GM12878 (cell line): ENCODE measurements around the gene RASGRP2. TPM values are rescaled to one million over a fixed set of nuclear protein-coding genes. Genes with fewer than 3 reads are reported as not detected.

ENCODE experiments used
- BMI1 ChIP-seq: fragments of 450-650 bp; IDR thresholded peaks from 2 replicates; pipeline ENCODE4 v1.6.1; 2016; ENCODE audit warnings: mild to moderate bottlenecking, moderate library complexity, borderline replicate concordance
- CHD2 ChIP-seq: IDR thresholded peaks from 2 replicates; pipeline ENCODE4 v1.6.1; 2011; ENCODE audit warnings: low read depth, low read length, improper control_type of control experiment, borderline replicate concordance
- CHD4 ChIP-seq: fragments of 200-600 bp; sonication (generic); IDR thresholded peaks from 2 replicates; pipeline ENCODE4 v1.6.1; 2016; ENCODE audit warnings: mild to moderate bottlenecking
- E2F4 ChIP-seq: IDR thresholded peaks from 2 replicates; pipeline ENCODE4 v1.6.1; 2012; ENCODE audit warnings: low read depth, low read length, improper control_type of control experiment
- GABPA ChIP-seq: IDR thresholded peaks from 2 replicates; pipeline ENCODE4 v1.6.1; 2014; ENCODE audit warnings: antibody characterized with exemption, low read depth, mild to moderate bottlenecking, inconsistent platforms
- HDAC2 ChIP-seq: fragments of 200-600 bp; sonication (generic); IDR thresholded peaks from 2 replicates; pipeline ENCODE4 v1.6.1; 2017
- IKZF1 ChIP-seq: fragments of 450-650 bp; conservative IDR thresholded peaks from 2 replicates; pipeline ENCODE4 v1.6.1; 2017; ENCODE audit warnings: antibody characterized with exemption, mild to moderate bottlenecking
- IKZF2 ChIP-seq, 2 experiments: fragments of 450-650 bp; IDR thresholded peaks; 2 replicates each; pipeline ENCODE4 v1.6.1; 2017; ENCODE audit warnings: mild to moderate bottlenecking in 2 of 2, moderate library complexity in 2 of 2
- MYB ChIP-seq: fragments of 150-350 bp; IDR thresholded peaks from 2 replicates; pipeline ENCODE4 v1.6.1; 2014; ENCODE audit warnings: mild to moderate bottlenecking, low read depth, low read length, borderline replicate concordance
- NFXL1 ChIP-seq: fragments of 450-650 bp; IDR thresholded peaks from 2 replicates; pipeline ENCODE4 v1.6.1; 2017; ENCODE audit warnings: antibody characterized with exemption, mild to moderate bottlenecking, borderline replicate concordance
- PAX5 ChIP-seq: IDR thresholded peaks from 2 replicates; pipeline ENCODE4 v1.6.1; 2011; ENCODE audit warnings: low read depth, low read length, borderline replicate concordance
- POU2F2 ChIP-seq: IDR thresholded peaks from 3 replicates; pipeline ENCODE4 v1.6.1; 2011; ENCODE audit warnings: low read depth, mild to moderate bottlenecking, low read length, borderline replicate concordance
- RELA ChIP-seq: fragments of 450-650 bp; IDR thresholded peaks from 2 replicates; pipeline ENCODE4 v1.8.0; 2014; ENCODE audit warnings: borderline replicate concordance; ENCODE audit not compliant: partially characterized antibody
- WRNIP1 ChIP-seq: IDR thresholded peaks from 2 replicates; pipeline ENCODE4 v1.6.1; 2011; ENCODE audit warnings: low read depth, low read length, improper control_type of control experiment, borderline replicate concordance
- ZNF24 ChIP-seq: fragments of 450-650 bp; IDR thresholded peaks from 2 replicates; pipeline ENCODE4 v1.6.1; 2017; ENCODE audit warnings: antibody characterized with exemption, mild to moderate bottlenecking
- ZNF687 ChIP-seq: fragments of 450-650 bp; IDR thresholded peaks from 2 replicates; pipeline ENCODE4 v1.6.1; 2017; ENCODE audit warnings: mild to moderate bottlenecking, moderate library complexity
- polyA plus RNA-seq, 11 experiments: library from polyadenylated mRNA; depleted of rRNA in 4 of 11; unstranded in 6 of 11; stranded (reverse) in 5 of 11; fragments of >200 nt; fragmentation: Nextera tagmentation in 4 of 11; fragmentation: Illumina TruSeq in 1 of 11; extraction: Ambion mirVana in 4 of 11; extraction: Trizol in 1 of 11; gene quantifications; 1 replicate in 1 of 11; 2 replicates in 10 of 11; pipeline versions ENCODE4 v1.2.1 to v1.2.3, GENCODE V29; 2011 to 2016; ENCODE audit warnings: inconsistent platforms in 2 of 11, missing spikeins in 2 of 11, low read depth in 1 of 11
- total RNA-seq, 4 experiments: library from RNA; depleted of rRNA in 3 of 4; stranded (reverse); fragments of >200 nt in 3 of 4; fragmentation: Illumina TruSeq in 1 of 4; extraction: Trizol in 1 of 4; gene quantifications; 2 replicates each; pipeline versions ENCODE4 v1.2.1 to v1.2.3, GENCODE V29; 2013 to 2021
- TF ChIP-seq, protein P1 (sequence below): IDR thresholded peaks from 2 replicates; pipeline ENCODE4 v1.6.1; 2011; ENCODE audit warnings: mild to moderate bottlenecking, low read depth, low read length, moderate library complexity; ENCODE audit not compliant: insufficient replicate concordance
- TF ChIP-seq, protein P2 (sequence below): fragments of 450-650 bp; IDR thresholded peaks from 2 replicates; pipeline ENCODE4 v1.6.1; 2017; ENCODE audit warnings: mild to moderate bottlenecking
- TF ChIP-seq, protein P3 (sequence below), 3 experiments: IDR thresholded peaks in 2 of 3; conservative IDR thresholded peaks in 1 of 3; 2 replicates each; pipeline ENCODE4 v1.5.1; 2011; ENCODE audit warnings: low read depth in 3 of 3, low read length in 3 of 3, mild to moderate bottlenecking in 3 of 3, control low read depth in 2 of 3, moderate library complexity in 2 of 3, inconsistent platforms in 1 of 3, mixed read lengths in 1 of 3; ENCODE audit not compliant: control insufficient read depth in 2 of 3, insufficient read depth in 1 of 3; ENCODE audit errors: extremely low read depth in 1 of 3

The RASGRP2 gene
- total and polyA plus RNA-seq, 10 of the 15 experiments (the other 5 are each of a cell fraction or from before 2014, with no cell fraction given): 0.26 to 9.0 (median 5.4) TPM

DNA sequence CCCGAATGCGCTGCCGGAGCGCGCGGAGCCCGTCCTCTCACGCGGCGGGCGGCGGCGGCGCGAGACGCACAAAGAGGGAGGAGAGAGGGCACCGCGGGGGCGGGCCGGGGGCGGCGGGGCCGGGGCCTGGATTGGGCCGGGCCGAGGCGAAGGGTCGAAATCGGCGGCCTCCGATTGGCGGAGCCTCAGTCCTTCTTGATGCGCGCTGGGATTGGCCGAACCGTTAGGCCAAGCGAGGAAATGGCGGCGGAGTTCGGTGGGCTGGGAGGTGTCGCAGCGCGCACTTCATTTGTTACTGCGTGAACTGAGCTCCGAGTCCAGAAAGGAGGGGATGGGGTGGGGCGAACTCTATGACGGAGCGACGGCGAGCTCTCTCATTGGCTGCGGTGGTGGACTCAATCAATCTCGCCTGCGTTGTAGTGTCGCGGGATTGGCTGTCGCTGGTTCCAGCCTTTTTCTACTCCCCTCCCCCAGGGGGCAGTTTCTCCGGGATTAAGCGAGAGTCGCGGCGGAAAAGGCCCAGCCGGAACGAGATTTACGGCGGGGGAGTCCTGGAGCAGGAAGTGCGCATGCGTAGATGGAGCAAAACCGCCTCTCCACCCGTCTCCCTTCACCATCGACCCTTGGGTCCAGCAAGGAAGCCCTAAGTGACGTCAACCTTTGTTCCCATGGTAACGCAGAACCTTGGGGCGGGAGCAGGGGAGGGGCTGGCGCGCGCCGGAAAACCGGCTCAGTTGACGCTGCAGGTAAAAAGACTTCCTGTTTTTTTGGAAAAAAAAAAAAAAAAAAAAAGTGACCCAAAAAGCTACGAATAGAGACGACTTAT is 34.7 kb upstream of the RASGRP2 start, which contains the start of gene SF1 (continued):
- TF ChIP-seq, protein P1, sequence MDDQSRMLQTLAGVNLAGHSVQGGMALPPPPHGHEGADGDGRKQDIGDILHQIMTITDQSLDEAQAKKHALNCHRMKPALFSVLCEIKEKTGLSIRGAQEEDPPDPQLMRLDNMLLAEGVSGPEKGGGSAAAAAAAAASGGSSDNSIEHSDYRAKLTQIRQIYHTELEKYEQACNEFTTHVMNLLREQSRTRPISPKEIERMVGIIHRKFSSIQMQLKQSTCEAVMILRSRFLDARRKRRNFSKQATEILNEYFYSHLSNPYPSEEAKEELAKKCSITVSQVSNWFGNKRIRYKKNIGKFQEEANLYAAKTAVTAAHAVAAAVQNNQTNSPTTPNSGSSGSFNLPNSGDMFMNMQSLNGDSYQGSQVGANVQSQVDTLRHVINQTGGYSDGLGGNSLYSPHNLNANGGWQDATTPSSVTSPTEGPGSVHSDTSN: peak; percentile 75
- TF ChIP-seq E2F4 (peak; percentile 5; the same call in 1 of the 2 replicates), WRNIP1 (no peak), GABPA (peak; percentile 67), MYB (no peak), CHD4 (no peak), PAX5 (0 out of 2 replicates have a peak, but pooled peaks have one; percentile 52), BMI1 (peak; percentile 100), IKZF2 (IDR thresholded peaks at IDR 0.05) (peak in 1 of 2 experiments; percentile 61; a peak in 3 of 4 replicates), NFXL1 (no peak), RELA (no peak), ZNF687 (no peak), ZNF24 (no peak), IKZF1 (peak; percentile 56; the same call in 1 of the 2 replicates), POU2F2 (peak; percentile 70; the same call in 1 of the 3 replicates), HDAC2 (no peak), CHD2 (peak; percentile 98)
- TF ChIP-seq, protein P2, sequence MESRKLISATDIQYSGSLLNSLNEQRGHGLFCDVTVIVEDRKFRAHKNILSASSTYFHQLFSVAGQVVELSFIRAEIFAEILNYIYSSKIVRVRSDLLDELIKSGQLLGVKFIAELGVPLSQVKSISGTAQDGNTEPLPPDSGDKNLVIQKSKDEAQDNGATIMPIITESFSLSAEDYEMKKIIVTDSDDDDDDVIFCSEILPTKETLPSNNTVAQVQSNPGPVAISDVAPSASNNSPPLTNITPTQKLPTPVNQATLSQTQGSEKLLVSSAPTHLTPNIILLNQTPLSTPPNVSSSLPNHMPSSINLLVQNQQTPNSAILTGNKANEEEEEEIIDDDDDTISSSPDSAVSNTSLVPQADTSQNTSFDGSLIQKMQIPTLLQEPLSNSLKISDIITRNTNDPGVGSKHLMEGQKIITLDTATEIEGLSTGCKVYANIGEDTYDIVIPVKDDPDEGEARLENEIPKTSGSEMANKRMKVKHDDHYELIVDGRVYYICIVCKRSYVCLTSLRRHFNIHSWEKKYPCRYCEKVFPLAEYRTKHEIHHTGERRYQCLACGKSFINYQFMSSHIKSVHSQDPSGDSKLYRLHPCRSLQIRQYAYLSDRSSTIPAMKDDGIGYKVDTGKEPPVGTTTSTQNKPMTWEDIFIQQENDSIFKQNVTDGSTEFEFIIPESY: no peak
- TF ChIP-seq, protein P3, sequence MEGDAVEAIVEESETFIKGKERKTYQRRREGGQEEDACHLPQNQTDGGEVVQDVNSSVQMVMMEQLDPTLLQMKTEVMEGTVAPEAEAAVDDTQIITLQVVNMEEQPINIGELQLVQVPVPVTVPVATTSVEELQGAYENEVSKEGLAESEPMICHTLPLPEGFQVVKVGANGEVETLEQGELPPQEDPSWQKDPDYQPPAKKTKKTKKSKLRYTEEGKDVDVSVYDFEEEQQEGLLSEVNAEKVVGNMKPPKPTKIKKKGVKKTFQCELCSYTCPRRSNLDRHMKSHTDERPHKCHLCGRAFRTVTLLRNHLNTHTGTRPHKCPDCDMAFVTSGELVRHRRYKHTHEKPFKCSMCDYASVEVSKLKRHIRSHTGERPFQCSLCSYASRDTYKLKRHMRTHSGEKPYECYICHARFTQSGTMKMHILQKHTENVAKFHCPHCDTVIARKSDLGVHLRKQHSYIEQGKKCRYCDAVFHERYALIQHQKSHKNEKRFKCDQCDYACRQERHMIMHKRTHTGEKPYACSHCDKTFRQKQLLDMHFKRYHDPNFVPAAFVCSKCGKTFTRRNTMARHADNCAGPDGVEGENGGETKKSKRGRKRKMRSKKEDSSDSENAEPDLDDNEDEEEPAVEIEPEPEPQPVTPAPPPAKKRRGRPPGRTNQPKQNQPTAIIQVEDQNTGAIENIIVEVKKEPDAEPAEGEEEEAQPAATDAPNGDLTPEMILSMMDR (IDR thresholded peaks at IDR 0.05 in 2 of 3, conservative IDR thresholded peaks at IDR 0.05 in 1 of 3; ENCODE audit: control insufficient read depth in 2 of 3, extremely low read depth in 1 of 3, insufficient read depth in 1 of 3, low read depth in 3 of 3, low read length in 3 of 3): no peak
